GM10248 (cell line): ENCODE measurements around the gene SAMD7.

Experiments used
- CTCF ChIA-PET: fragments of 300-600 bp; sonication (Branson Sonifier 250); formaldehyde crosslinking; extraction: SDS; loops from one replicate; lab custom pipeline; 2021; ENCODE audit warnings: antibody characterized with exemption; lab: Yijun Ruan, JAX
- POLR2A ChIA-PET: fragments of 350-650 bp; sonication (Branson Sonifier 250); formaldehyde crosslinking; extraction: SDS; loops from one replicate; lab custom pipeline; 2020; ENCODE audit warnings: antibody characterized with exemption; lab: Yijun Ruan, JAX
- DNase-seq: peaks from one replicate; pipeline ENCODE4 v3.0.0; 2012; ENCODE audit errors: extremely low spot score
- CTCF ChIP-seq: IDR thresholded peaks from 2 replicates; pipeline ENCODE4 v1.5.1; 2012; ENCODE audit warnings: mild to moderate bottlenecking, low read depth; ENCODE audit errors: extremely low read depth, missing control alignments, control extremely low read depth

Gene SAMD7

DNA sequence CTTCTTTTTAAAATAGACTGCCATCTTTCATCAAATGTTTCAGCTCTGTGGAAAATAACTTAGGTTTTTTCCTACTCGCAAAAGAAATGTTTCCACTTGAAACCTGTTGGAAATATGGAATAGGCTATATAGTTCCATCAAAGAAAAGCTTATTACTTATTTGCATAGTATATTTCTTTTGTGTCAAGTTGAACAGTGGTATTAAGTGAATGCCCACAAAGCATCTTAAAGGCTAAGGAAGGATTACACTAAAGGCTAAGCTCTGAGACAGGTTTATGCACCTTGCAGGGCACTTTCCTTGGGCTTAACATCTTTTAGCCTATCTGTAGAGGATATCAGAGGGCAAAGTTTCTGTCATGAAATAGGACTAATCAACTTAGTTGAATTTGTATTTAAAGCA, at the start of gene SAMD7:
SAMD7 (plus strand) TSS at position 301 of the 400 bp plus-strand sequence. CDS start 7,927 bp downstream, outside the sequence.
- CTCF ChIA-PET, result interaction anchor here (0.8 to 1.5 kb wide), 7 partner anchors 11 to 110 kb away, joined by 3 to 4 read pairs (median 3); no protein-coding TSS in a partner anchor
- DNase-seq, result no peak
- TF ChIP-seq CTCF, result no peak
- POLR2A ChIA-PET, result no interaction called here

DNA sequence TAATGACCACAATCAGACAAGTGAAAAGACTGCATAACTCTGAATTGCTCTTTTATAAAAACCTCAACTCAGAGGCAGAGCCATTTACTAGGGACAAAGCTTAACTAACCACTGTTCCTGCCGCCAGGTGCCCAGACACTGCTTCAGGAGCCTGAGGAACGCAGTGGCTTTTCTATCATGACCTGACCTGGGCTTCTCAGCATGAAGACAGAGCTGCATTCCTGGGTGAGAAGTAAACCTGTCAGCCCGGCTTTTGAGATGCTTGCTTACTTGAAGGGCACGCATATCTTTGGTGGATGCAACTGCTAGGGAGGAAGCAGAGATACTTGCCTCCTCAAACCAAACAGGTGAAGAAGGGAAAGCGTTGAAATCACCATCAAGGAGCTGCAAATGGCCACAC, 49.5 kb upstream of the SAMD7 start:
- ChIA-PET POLR2A (no interaction called here), CTCF (interaction anchor here (0.6 to 4.3 kb wide), 15 partner anchors 11 to 951 kb away, joined by 3 to 17 read pairs (median 6); partner anchors contain the start of gene SEC62)
- no peak for DNase-seq
- no peak for TF ChIP-seq CTCF

- CTCF ChIA-PET, result interaction anchor here (0.7 to 4.3 kb wide), 24 partner anchors 9 to 947 kb away, joined by 3 to 17 read pairs (median 4); partner anchors contain the start of gene SEC62
- POLR2A ChIA-PET, result no interaction called here
Observed at GRCh38 chr3:169863458-169863899, 47.9 kb upstream of the SAMD7 start.

DNA sequence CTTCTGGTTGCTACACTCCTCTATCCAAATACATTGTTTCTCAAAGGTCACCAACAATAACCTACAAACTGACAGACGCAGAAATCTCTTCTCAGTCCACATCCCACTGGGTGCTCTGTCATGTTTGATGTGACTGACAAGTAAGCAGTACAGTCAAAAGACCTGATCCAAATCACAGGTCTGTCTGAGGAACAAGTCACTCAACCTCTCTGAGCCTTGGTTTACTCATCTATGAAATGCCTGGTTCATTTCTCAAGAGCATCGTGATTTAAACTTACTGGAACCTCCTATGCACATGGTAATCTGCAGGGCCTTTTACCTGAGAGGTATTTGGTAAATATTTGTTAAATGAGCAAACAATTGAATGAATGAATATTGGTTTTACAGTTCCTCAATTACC, 47.1 kb upstream of the SAMD7 start:
- ChIA-PET POLR2A (no interaction called here), CTCF (interaction anchor here (0.8 to 4.3 kb wide), 13 partner anchors 9 to 193 kb away, joined by 3 to 17 read pairs (median 4); partner anchors contain the start of gene SEC62)
- TF ChIP-seq CTCF, result no peak
- DNase-seq, result no peak

More at GRCh38 chr3:169863458-169863899, 47.9 kb upstream of the SAMD7 start:
- peak; percentile 66 for DNase-seq
- TF ChIP-seq CTCF, result peak; percentile 86

- DNase-seq, result no peak
- POLR2A ChIA-PET, result no interaction called here
- CTCF ChIA-PET, result interaction anchor here (1.0 to 4.3 kb wide), 8 partner anchors 15 to 393 kb away, joined by 3 to 17 read pairs (median 4); no protein-coding TSS in a partner anchor
- no peak for TF ChIP-seq CTCF
Observed at GRCh38 chr3:169865176-169865767, 46.1 kb upstream of the SAMD7 start.

- ChIA-PET CTCF (interaction anchor here (1.1 to 1.3 kb wide), 3 partner anchors 10 to 153 kb away, joined by 3 to 6 read pairs (median 3); no protein-coding TSS in a partner anchor), POLR2A (no interaction called here)
- TF ChIP-seq CTCF, result no peak
- no peak for DNase-seq
Observed at GRCh38 chr3:169867584-169868210, 43.7 kb upstream of the SAMD7 start.
